Peyer's patch (tissue), 4 donors: ENCODE results near the gene BAHD1. TPM values are rescaled to one million over a fixed set of nuclear protein-coding genes. Genes with fewer than 3 reads are reported as not detected.

Source experiments
- DNase-seq, 3 donors: peaks; one replicate each; pipeline ENCODE4 v3.0.0-alpha.2; 2017 to 2019
- H3K27ac ChIP-seq, 4 donors: fragments of 200-600 bp; sonication (generic); one replicate each; pipeline ENCODE4 v1.5.1; 2016 to 2019
- H3K27me3 ChIP-seq, 2 donors: fragments of 200-600 bp; sonication (generic); one replicate each; pipeline ENCODE4 v1.5.1; 2019
- H3K36me3 ChIP-seq, 3 donors: fragments of 200-600 bp; sonication (generic); one replicate each; pipeline ENCODE4 v1.5.1; 2016 to 2019
- H3K4me1 ChIP-seq, 4 donors: fragments of 200-600 bp; sonication (generic); one replicate each; pipeline ENCODE4 v1.5.1; 2016 to 2019
- H3K4me3 ChIP-seq, 4 donors: fragments of 200-600 bp; sonication (generic); 1 replicate in 3 of 4; 2 replicates in 1 of 4; pipeline ENCODE4 v1.5.1; 2016 to 2019; ENCODE audit warnings: mild to moderate bottlenecking in 1 of 4
- H3K9me3 ChIP-seq, 4 donors: fragments of 200-600 bp; sonication (generic); one replicate each; pipeline ENCODE4 v1.5.1; 2016 to 2019; ENCODE audit warnings: mild to moderate bottlenecking in 1 of 4
- CTCF ChIP-seq, 6 experiments: fragments of 450-650 bp in 4 of 6; fragments of 200-600 bp in 2 of 6; sonication (generic) in 1 of 6; IDR thresholded peaks; one replicate each; pipeline ENCODE4 v1.5.1; 2017 to 2019; ENCODE audit warnings: antibody characterized with exemption in 6 of 6, mild to moderate bottlenecking in 3 of 6, moderate library complexity in 1 of 6
- POLR2A ChIP-seq, 2 donors: fragments of 450-650 bp; IDR thresholded peaks; one replicate each; pipeline ENCODE4 v1.5.1; 2017; ENCODE audit warnings: antibody characterized with exemption in 2 of 2, mild to moderate bottlenecking in 2 of 2, moderate library complexity in 2 of 2
- total RNA-seq, 4 donors: library from RNA; depleted of rRNA; stranded (reverse); fragments of >200 nt; gene quantifications; one replicate each; pipeline ENCODE4 v1.1.0, GENCODE V29; 2016

The BAHD1 gene
- total RNA-seq, 4 donors from 2014 or later, result 8.3 to 41.0 (median 31.4) TPM

GRCh38 chr15:40405501-40406381, 35.0 kb upstream of the BAHD1 start, which contains the start of gene IVD:
Gene IVD, plus strand, starts transcription at chr15:40405795. Its CDS starts 33 bp downstream, at chr15:40405828.
- TF ChIP-seq CTCF (IDR thresholded peaks at IDR 0.05) (peak in 1 of 6 experiments; percentile 14), POLR2A (IDR thresholded peaks at IDR 0.05) (peak; percentile 65 to 72)
- no peaks in the 10 kb centered on the region for H3K27me3 ChIP-seq
- peak within 1 kb of the TSS; percentile 54 to 88 (median 62) for H3K27ac ChIP-seq
- peaks cover 2 to 22% (median 9%) of the 10 kb centered on the region in 4 donors for H3K4me1 ChIP-seq
- H3K36me3 ChIP-seq, result peaks cover 0 to 8% (median 0%) of the 10 kb centered on the region in 3 donors
- peak; percentile 89 to 96 (median 95) for DNase-seq
- peak within 1 kb of the TSS; percentile 68 to 88 (median 74) for H3K4me3 ChIP-seq
- H3K9me3 ChIP-seq, result no peaks in the 10 kb centered on the region

GRCh38 chr15:40407330-40407990, 33.3 kb upstream of the BAHD1 start:
- no peak for DNase-seq
- H3K27me3 ChIP-seq, result no peaks in the 10 kb centered on the region
- no peak for TF ChIP-seq CTCF (IDR thresholded peaks at IDR 0.05)
- TF ChIP-seq POLR2A (IDR thresholded peaks at IDR 0.05), result no peak
- no peak overlapping the region for H3K4me3 ChIP-seq
- no peaks in the 10 kb centered on the region for H3K9me3 ChIP-seq
- peaks cover 2 to 22% (median 9%) of the 10 kb centered on the region in 4 donors for H3K4me1 ChIP-seq
- H3K36me3 ChIP-seq, result peaks cover 0 to 19% (median 0%) of the 10 kb centered on the region in 3 donors
- peak overlapping the region in 1 of 4 donors; percentile 40 for H3K27ac ChIP-seq

GRCh38 chr15:40409366-40409765, 31.4 kb upstream of the BAHD1 start:
- TF ChIP-seq CTCF (IDR thresholded peaks at IDR 0.05) (no peak), POLR2A (IDR thresholded peaks at IDR 0.05) (no peak)
- DNase-seq, result no peak
- Histone ChIP-seq H3K27ac (no peak overlapping the region), H3K36me3 (peaks cover 0 to 37% (median 0%) of the 10 kb centered on the region in 3 donors), H3K27me3 (no peaks in the 10 kb centered on the region), H3K4me1 (peaks cover 2 to 28% (median 9%) of the 10 kb centered on the region in 4 donors), H3K9me3 (no peaks in the 10 kb centered on the region), H3K4me3 (no peak overlapping the region)

GRCh38 chr15:40410476-40410875, 30.3 kb upstream of the BAHD1 start:
- Histone ChIP-seq H3K27ac (no peak overlapping the region), H3K9me3 (no peaks in the 10 kb centered on the region), H3K4me3 (no peak overlapping the region), H3K36me3 (peaks cover 0 to 48% (median 0%) of the 10 kb centered on the region in 3 donors), H3K27me3 (no peaks in the 10 kb centered on the region), H3K4me1 (peaks cover 0 to 22% (median 9%) of the 10 kb centered on the region in 4 donors)
- TF ChIP-seq POLR2A (IDR thresholded peaks at IDR 0.05), result no peak
- TF ChIP-seq CTCF (IDR thresholded peaks at IDR 0.05), result no peak
- DNase-seq, result no peak

GRCh38 chr15:40412095-40412759, 28.5 kb upstream of the BAHD1 start:
- Histone ChIP-seq H3K4me3 (peak overlapping the region in 1 of 4 donors; percentile 5), H3K9me3 (no peaks in the 10 kb centered on the region), H3K27ac (peak overlapping the region in 2 of 4 donors; percentile 18 to 26), H3K27me3 (no peaks in the 10 kb centered on the region), H3K36me3 (peaks cover 0 to 61% (median 0%) of the 10 kb centered on the region in 3 donors), H3K4me1 (peaks cover 0 to 10% (median 1%) of the 10 kb centered on the region in 4 donors)
- DNase-seq, result peak in 2 of 3 donors; percentile 80 to 91
- TF ChIP-seq CTCF (IDR thresholded peaks at IDR 0.05) (no peak), POLR2A (IDR thresholded peaks at IDR 0.05) (no peak)
